Measurements from ENCODE around the gene CIITA.
"Not testable (repeated sequence)": the region's sequence is repeated elsewhere in the genome, so short reads cannot be mapped to it uniquely, and the experiment has no call there.

CIITA gene

DNA sequence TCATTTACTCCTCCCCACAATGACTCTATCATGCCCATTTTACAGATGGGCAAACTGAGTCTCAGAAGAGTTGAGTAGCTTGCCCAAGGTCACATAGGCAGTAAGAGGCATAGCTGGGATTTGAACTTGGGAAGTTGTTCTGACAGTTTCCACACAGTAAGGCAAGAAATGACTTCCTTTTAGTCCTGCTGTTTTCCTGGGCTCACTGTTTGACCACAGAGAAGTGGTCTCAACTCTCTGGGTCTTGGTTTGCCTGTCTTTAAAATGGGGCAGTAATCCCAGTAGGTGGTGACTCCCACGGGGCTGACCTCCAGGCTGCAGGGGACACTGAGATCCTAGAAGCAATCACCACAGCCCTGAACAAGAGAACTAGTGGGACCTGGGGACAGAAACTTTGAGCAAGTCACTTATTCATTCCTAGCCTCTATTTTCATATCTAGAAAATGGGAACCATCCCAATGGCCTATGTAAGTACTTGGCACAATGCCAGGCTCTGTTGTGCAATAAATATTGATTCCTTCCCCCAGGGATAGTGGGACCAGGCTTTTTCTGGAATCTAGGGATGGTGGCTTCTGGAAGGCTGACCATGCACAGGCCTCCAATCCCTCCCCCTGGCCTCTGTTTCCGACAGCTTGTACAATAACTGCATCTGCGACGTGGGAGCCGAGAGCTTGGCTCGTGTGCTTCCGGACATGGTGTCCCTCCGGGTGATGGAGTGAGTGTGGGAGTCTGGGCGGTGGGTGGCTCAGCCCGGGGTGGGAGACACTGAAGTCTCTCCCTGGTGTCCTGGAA, 44.7 kb downstream of the CIITA start:
- Histone ChIP-seq H3K36me3 (peaks cover 4% of the 10 kb centered on the region; the same call in 1 of the 2 replicates), H3K9me3 (no peaks in the 10 kb centered on the region), H3K4me3 (ENCODE audit: low read depth, low read length) (no peak overlapping the region), H3K4me1 (no peaks in the 10 kb centered on the region), H3K27me3 (no peaks in the 10 kb centered on the region)
- TF ChIP-seq, protein P1, sequence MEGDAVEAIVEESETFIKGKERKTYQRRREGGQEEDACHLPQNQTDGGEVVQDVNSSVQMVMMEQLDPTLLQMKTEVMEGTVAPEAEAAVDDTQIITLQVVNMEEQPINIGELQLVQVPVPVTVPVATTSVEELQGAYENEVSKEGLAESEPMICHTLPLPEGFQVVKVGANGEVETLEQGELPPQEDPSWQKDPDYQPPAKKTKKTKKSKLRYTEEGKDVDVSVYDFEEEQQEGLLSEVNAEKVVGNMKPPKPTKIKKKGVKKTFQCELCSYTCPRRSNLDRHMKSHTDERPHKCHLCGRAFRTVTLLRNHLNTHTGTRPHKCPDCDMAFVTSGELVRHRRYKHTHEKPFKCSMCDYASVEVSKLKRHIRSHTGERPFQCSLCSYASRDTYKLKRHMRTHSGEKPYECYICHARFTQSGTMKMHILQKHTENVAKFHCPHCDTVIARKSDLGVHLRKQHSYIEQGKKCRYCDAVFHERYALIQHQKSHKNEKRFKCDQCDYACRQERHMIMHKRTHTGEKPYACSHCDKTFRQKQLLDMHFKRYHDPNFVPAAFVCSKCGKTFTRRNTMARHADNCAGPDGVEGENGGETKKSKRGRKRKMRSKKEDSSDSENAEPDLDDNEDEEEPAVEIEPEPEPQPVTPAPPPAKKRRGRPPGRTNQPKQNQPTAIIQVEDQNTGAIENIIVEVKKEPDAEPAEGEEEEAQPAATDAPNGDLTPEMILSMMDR (IDR thresholded peaks at IDR 0.05; ENCODE audit: low read depth, low read length) = no peak
- DNase-seq = no peak

DNA sequence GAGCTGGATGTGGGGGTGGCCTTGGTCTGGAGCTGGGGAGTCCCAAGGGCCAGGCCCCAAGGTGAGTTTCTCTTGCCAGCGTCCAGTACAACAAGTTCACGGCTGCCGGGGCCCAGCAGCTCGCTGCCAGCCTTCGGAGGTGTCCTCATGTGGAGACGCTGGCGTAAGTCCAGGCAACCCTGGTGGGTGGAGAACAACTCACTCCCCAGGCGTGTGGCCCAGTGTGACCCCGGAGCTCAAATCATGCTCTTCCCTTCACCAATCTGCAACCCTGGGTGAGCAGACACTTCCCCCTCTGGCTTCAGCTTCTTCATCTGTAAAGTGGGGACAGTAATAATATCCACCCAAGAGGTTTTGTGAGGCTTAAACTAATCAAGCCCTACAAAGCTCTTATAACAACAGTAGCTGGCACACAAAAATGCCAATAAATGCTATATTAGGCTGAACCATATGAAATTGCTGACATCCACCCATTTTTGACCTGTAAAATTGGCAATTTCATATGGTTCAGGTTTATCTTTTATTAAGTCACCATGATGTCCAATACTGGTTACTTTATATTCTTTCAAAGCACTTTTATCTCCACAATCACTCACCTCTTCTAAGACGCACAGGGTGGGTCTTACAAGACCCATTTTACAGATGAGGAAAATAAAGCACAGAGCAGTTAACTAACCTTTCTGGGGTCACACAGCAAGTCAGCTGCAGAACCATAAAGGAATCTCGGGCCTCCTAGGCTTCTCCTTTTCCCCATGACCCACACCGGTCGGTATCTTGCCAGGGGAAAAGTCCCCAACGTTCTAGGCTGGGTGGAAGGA, 45.5 kb downstream of the CIITA start:
- Histone ChIP-seq H3K36me3 (peaks cover 10% of the 10 kb centered on the region; the same call in 1 of the 2 replicates), H3K9me3 (no peaks in the 10 kb centered on the region), H3K4me1 (no peaks in the 10 kb centered on the region), H3K4me3 (ENCODE audit: low read depth, low read length) (no peak overlapping the region), H3K27me3 (no peaks in the 10 kb centered on the region)
- TF ChIP-seq, protein P1 (IDR thresholded peaks at IDR 0.05; ENCODE audit: low read depth, low read length) = no peak
- peak; percentile 40 for DNase-seq

DNA sequence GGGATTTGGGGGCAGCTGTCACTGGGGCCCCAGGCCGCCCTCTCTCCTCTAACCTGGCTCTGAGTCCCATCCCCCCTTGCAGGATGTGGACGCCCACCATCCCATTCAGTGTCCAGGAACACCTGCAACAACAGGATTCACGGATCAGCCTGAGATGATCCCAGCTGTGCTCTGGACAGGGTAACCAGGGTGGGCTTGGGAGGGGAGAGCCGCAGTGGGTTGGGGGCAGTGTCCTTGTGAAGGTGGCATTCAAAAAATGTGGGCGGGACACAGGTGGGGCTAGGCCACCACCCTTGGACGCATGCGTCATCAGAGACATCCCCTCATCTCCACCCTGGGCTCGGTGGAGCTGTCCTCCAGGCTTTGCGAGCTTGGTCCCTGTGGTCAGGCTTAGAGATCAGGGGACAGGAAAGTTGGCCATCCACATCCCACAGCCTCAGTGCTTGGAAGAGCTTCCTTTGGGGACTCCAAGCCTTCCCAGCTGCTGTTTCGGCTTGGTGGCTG, 46.2 kb downstream of the CIITA start:
- DNase-seq = no peak
- Histone ChIP-seq H3K36me3 (peaks cover 10% of the 10 kb centered on the region; the same call in 1 of the 2 replicates), H3K9me3 (no peaks in the 10 kb centered on the region), H3K4me3 (ENCODE audit: low read depth, low read length) (no peak overlapping the region), H3K4me1 (no peaks in the 10 kb centered on the region), H3K27me3 (no peaks in the 10 kb centered on the region)
- TF ChIP-seq, protein P1 (IDR thresholded peaks at IDR 0.05; ENCODE audit: low read depth, low read length) = no peak

DNA sequence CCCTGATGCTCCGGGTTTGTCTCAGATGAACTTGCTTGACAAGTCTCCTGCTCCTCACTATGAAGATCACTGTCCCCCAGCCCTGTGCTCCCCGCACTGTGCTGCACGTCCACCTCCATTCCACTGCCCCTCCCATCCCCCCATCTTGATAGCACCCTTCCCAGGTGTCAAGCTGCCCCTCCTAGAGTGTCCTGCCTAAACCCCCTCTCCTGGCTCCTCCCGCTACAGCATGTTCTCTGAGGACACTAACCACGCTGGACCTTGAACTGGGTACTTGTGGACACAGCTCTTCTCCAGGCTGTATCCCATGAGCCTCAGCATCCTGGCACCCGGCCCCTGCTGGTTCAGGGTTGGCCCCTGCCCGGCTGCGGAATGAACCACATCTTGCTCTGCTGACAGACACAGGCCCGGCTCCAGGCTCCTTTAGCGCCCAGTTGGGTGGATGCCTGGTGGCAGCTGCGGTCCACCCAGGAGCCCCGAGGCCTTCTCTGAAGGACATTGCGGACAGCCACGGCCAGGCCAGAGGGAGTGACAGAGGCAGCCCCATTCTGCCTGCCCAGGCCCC, 46.7 kb downstream of the CIITA start:
- no peak for DNase-seq
- Histone ChIP-seq H3K27me3 (no peaks in the 10 kb centered on the region), H3K4me3 (ENCODE audit: low read depth, low read length) (no peak overlapping the region), H3K36me3 (peaks cover 10% of the 10 kb centered on the region; the same call in 1 of the 2 replicates), H3K9me3 (no peaks in the 10 kb centered on the region), H3K4me1 (no peaks in the 10 kb centered on the region)
- TF ChIP-seq, protein P1 (IDR thresholded peaks at IDR 0.05; ENCODE audit: low read depth, low read length) = no peak

DNA sequence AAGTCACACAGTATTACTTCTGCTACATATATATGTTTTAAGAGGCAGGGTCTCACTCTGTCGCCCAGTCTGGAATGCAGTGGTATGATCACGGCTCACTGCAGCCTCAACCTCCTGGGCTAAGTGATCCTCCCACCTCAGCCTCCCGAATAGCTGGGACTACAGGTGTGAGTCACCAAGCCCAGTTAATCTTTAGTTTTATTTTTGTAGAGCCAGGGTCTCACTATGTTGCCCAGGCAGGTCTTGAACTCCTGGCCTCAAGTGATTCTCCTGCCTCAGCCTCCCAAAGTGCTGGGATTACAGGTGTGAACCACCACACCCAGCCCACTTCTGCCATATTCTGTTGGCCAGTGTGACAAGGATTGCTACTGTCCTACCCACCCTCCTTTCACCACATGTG, 48.3 kb downstream of the CIITA start:
- not testable (repeated sequence) for H3K4me3 ChIP-seq (ENCODE audit: low read depth, low read length); DNase-seq; H3K9me3 ChIP-seq; H3K27me3 ChIP-seq; H3K4me1 ChIP-seq
- peaks cover 10% of the 10 kb centered on the region; the same call in 1 of the 2 replicates for H3K36me3 ChIP-seq

DNA sequence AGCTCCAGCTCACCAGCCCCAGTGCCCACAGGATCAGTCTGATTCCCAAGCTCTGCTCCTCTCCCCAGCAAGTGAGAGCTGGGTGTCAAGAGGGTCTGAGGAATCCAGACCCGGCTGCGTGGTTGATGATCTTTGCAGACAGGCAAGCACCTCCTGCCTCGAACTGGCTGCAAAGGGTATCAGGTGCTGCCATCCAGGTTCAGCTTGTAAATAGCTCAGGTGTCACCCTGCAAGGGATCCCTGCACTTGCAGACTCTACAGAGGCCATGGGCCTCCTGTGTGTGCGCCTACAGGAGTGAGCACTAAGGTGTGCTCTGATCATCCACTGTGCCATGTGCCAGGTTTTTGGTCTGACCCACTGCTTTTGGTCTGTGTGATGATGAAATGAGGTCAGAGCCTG, 49.1 kb downstream of the CIITA start:
- no peaks in the 10 kb centered on the region for H3K27me3 ChIP-seq
- H3K4me1 ChIP-seq = no peaks in the 10 kb centered on the region
- H3K4me3 ChIP-seq (ENCODE audit: low read depth, low read length) = no peak overlapping the region
- H3K9me3 ChIP-seq = no peaks in the 10 kb centered on the region
- peaks cover 10% of the 10 kb centered on the region; the same call in 1 of the 2 replicates for H3K36me3 ChIP-seq
- DNase-seq = no peak
- TF ChIP-seq, protein P1 (IDR thresholded peaks at IDR 0.05; ENCODE audit: low read depth, low read length) = no peak

Measured in BE2C (cell line).